ENCODE data around the gene IL17A.

IL17A gene

GRCh38 chr6:52186075-52186474 is at the start of gene IL17A:
Gene IL17A, plus strand, starts transcription at chr6:52186375. Its CDS starts 57 bp downstream, at chr6:52186432.
- no peak for DNase-seq

- no peak for DNase-seq
Observed at GRCh38 chr6:52136934-52137467, 49.2 kb upstream of the IL17A start.

- no peak for DNase-seq
Observed at GRCh38 chr6:52138284-52138683, 47.9 kb upstream of the IL17A start.

GRCh38 chr6:52139985-52140680 is 46.0 kb upstream of the IL17A start:
- no peak for DNase-seq

- DNase-seq = no peak
Observed at GRCh38 chr6:52141596-52141995, 44.6 kb upstream of the IL17A start.

- DNase-seq = no peak
Observed at GRCh38 chr6:52142556-52142955, 43.6 kb upstream of the IL17A start.

- no peak for DNase-seq
Observed at GRCh38 chr6:52143551-52143950, 42.6 kb upstream of the IL17A start.

GRCh38 chr6:52144196-52145076 is 41.7 kb upstream of the IL17A start:
- DNase-seq = no peak

- DNase-seq = no peak
Observed at GRCh38 chr6:52146851-52147445, 39.2 kb upstream of the IL17A start.

GRCh38 chr6:52149076-52149475 is 37.1 kb upstream of the IL17A start:
- no peak for DNase-seq

- DNase-seq = no peak
Observed at GRCh38 chr6:52149949-52150348, 36.2 kb upstream of the IL17A start.

GRCh38 chr6:52152070-52152423 is 34.1 kb upstream of the IL17A start:
- no peak for DNase-seq

- no peak for DNase-seq
Observed at GRCh38 chr6:52152711-52153160, 33.4 kb upstream of the IL17A start.

GRCh38 chr6:52154381-52154780 is 31.8 kb upstream of the IL17A start:
- no peak for DNase-seq

GRCh38 chr6:52155791-52156576 is 30.2 kb upstream of the IL17A start:
- DNase-seq = peak; percentile 32

GRCh38 chr6:52157301-52157941 is 28.8 kb upstream of the IL17A start:
- DNase-seq = no peak

GRCh38 chr6:52160472-52161104 is 25.6 kb upstream of the IL17A start:
- no peak for DNase-seq

GRCh38 chr6:52161689-52162438 is 24.3 kb upstream of the IL17A start:
- DNase-seq = no peak

GRCh38 chr6:52162940-52163908 is 23.0 kb upstream of the IL17A start:
- peak; percentile 74 for DNase-seq
